HEK293 (cell line): ENCODE measurements around the gene SEMA3A.

Experiments
- CTCF ChIA-PET: fragments of 350-600 bp; formaldehyde crosslinking; extraction: SDS; loops from one replicate; lab custom pipeline; 2021; ENCODE audit warnings: antibody characterized with exemption; lab: Yijun Ruan, JAX
- POLR2A ChIA-PET: fragments of 300-600 bp; formaldehyde crosslinking; extraction: SDS; loops from one replicate; lab custom pipeline; 2020; ENCODE audit warnings: antibody characterized with exemption, inconsistent platforms; lab: Yijun Ruan, JAX
- H3K27ac ChIP-seq: fragments of 200-500 bp; sonication (Bioruptor generic); 2 replicates; pipeline ENCODE4 v1.5.1; 2014; ENCODE audit warnings: low read depth, low read length, control low read depth, inconsistent platforms; ENCODE audit errors: extremely low read depth
- H3K36me3 ChIP-seq, 2 experiments: fragments of 200-500 bp in 1 of 2; sonication (Bioruptor generic) in 1 of 2; 1 replicate in 1 of 2; 2 replicates in 1 of 2; pipeline ENCODE4 v1.5.1; 2014 to 2017; ENCODE audit warnings: inconsistent platforms in 2 of 2, low read length in 2 of 2; ENCODE audit not compliant: control insufficient read depth in 2 of 2, insufficient read depth in 1 of 2
- H3K4me1 ChIP-seq: fragments of 200-500 bp; sonication (Bioruptor generic); 2 replicates; pipeline ENCODE4 v1.5.1; 2014; ENCODE audit warnings: mild to moderate bottlenecking, low read length, inconsistent platforms; ENCODE audit not compliant: control insufficient read depth, insufficient read depth
- H3K4me3 ChIP-seq: 2 replicates; pipeline ENCODE4 v1.5.1; 2011; ENCODE audit warnings: low read depth, mild to moderate bottlenecking, control low read depth, low read length, moderate library complexity
- H3K9me3 ChIP-seq: fragments of 200-500 bp; sonication (Bioruptor generic); 2 replicates; pipeline ENCODE4 v1.5.1; 2014; ENCODE audit warnings: low read depth, low read length, inconsistent platforms; ENCODE audit not compliant: control insufficient read depth, insufficient read depth
- KLF7 ChIP-seq: fragments of 450-650 bp; formaldehyde crosslinking; IDR thresholded peaks from 2 replicates; pipeline ENCODE4 v1.5.1; 2016; ENCODE audit warnings: missing biosample characterization, missing genetic modification characterization, borderline replicate concordance
- KLF9 ChIP-seq: fragments of 450-650 bp; formaldehyde crosslinking; IDR thresholded peaks from 2 replicates; pipeline ENCODE4 v1.5.1; 2016; ENCODE audit warnings: missing biosample characterization, missing genetic modification characterization, low read depth
- PRDM1 ChIP-seq: fragments of 450-650 bp; formaldehyde crosslinking; IDR thresholded peaks from 2 replicates; pipeline ENCODE4; 2016; ENCODE audit warnings: missing biosample characterization, missing genetic modification characterization
- SETDB1 ChIP-seq: IDR thresholded peaks from one replicate; pipeline ENCODE4 v1.6.1; 2017; ENCODE audit warnings: mild to moderate bottlenecking, low read length, moderate library complexity, mixed read lengths; ENCODE audit not compliant: insufficient read length
- SP2 ChIP-seq: fragments of 450-650 bp; formaldehyde crosslinking; IDR thresholded peaks from 2 replicates; pipeline ENCODE4 v1.5.1; 2016; ENCODE audit warnings: missing biosample characterization, missing genetic modification characterization
- TRIM28 ChIP-seq: IDR thresholded peaks from 2 replicates; pipeline ENCODE4 v1.6.1; 2011; ENCODE audit warnings: low read length, control low read depth, borderline replicate concordance
- ZBTB11 ChIP-seq: fragments of 450-650 bp; formaldehyde crosslinking; conservative IDR thresholded peaks from 2 replicates; pipeline ENCODE4 v1.5.1; 2016; ENCODE audit warnings: low read depth, missing biosample characterization, missing genetic modification characterization
- ZBTB48 ChIP-seq: fragments of 450-650 bp; formaldehyde crosslinking; IDR thresholded peaks from 2 replicates; pipeline ENCODE4 v1.5.1; 2016; ENCODE audit warnings: missing biosample characterization, missing genetic modification characterization
- ZBTB49 ChIP-seq: fragments of 450-650 bp; formaldehyde crosslinking; IDR thresholded peaks from 2 replicates; pipeline ENCODE4 v1.5.1; 2016; ENCODE audit warnings: missing biosample characterization, missing genetic modification characterization, low read depth
- ZBTB7A ChIP-seq: fragments of 450-650 bp; formaldehyde crosslinking; IDR thresholded peaks from 2 replicates; pipeline ENCODE4 v1.5.1; 2016; ENCODE audit warnings: low read depth, missing biosample characterization, missing genetic modification characterization
- ZFP41 ChIP-seq: fragments of 450-650 bp; formaldehyde crosslinking; IDR thresholded peaks from 2 replicates; pipeline ENCODE4 v1.5.1; 2016; ENCODE audit warnings: missing biosample characterization, missing genetic modification characterization, borderline replicate concordance
- ZNF132 ChIP-seq: fragments of 450-650 bp; formaldehyde crosslinking; IDR thresholded peaks from 2 replicates; pipeline ENCODE4 v1.5.1; 2017; ENCODE audit warnings: missing biosample characterization, missing genetic modification characterization, borderline replicate concordance
- ZNF138 ChIP-seq: fragments of 450-650 bp; formaldehyde crosslinking; IDR thresholded peaks from 2 replicates; pipeline ENCODE4 v1.5.1; 2016; ENCODE audit warnings: missing biosample characterization, missing genetic modification characterization, borderline replicate concordance
- ZNF214 ChIP-seq: fragments of 450-650 bp; formaldehyde crosslinking; IDR thresholded peaks from 2 replicates; pipeline ENCODE4 v1.5.1; 2017; ENCODE audit warnings: missing biosample characterization, mild to moderate bottlenecking, missing genetic modification characterization, borderline replicate concordance
- ZNF302 ChIP-seq: fragments of 450-650 bp; formaldehyde crosslinking; IDR thresholded peaks from 2 replicates; pipeline ENCODE4 v1.5.1; 2016; ENCODE audit warnings: missing biosample characterization, missing genetic modification characterization, low read depth
- ZNF335 ChIP-seq: fragments of 450-650 bp; formaldehyde crosslinking; conservative IDR thresholded peaks from 2 replicates; pipeline ENCODE4 v1.5.1; 2016; ENCODE audit warnings: missing biosample characterization, missing genetic modification characterization
- ZNF394 ChIP-seq: fragments of 450-650 bp; formaldehyde crosslinking; IDR thresholded peaks from 2 replicates; pipeline ENCODE4 v1.5.1; 2016; ENCODE audit warnings: missing biosample characterization, missing genetic modification characterization, mild to moderate bottlenecking, moderate library complexity, borderline replicate concordance
- ZNF510 ChIP-seq: fragments of 450-650 bp; formaldehyde crosslinking; IDR thresholded peaks from 2 replicates; pipeline ENCODE4 v1.5.1; 2018; ENCODE audit warnings: mild to moderate bottlenecking, missing genetic modification characterization, missing biosample characterization; ENCODE audit not compliant: insufficient replicate concordance
- ZNF555 ChIP-seq: fragments of 450-650 bp; formaldehyde crosslinking; conservative IDR thresholded peaks from 2 replicates; pipeline ENCODE4 v1.5.1; 2017; ENCODE audit warnings: missing biosample characterization, mild to moderate bottlenecking, missing genetic modification characterization, inconsistent platforms
- ZNF560 ChIP-seq: fragments of 450-650 bp; formaldehyde crosslinking; IDR thresholded peaks from 2 replicates; pipeline ENCODE4 v1.5.1; 2017; ENCODE audit warnings: missing biosample characterization, missing genetic modification characterization, borderline replicate concordance
- ZNF777 ChIP-seq: fragments of 450-650 bp; formaldehyde crosslinking; IDR thresholded peaks from 2 replicates; pipeline ENCODE4 v1.5.1; 2017; ENCODE audit warnings: missing biosample characterization, missing genetic modification characterization, borderline replicate concordance

The SEMA3A gene

GRCh38 chr7:84228526-84228925 is 33.9 kb upstream of the SEMA3A start (continued):
- TF ChIP-seq ZNF335 (tag by site-specific recombination) (no peak), PRDM1 (no peak), SETDB1 (no peak)
- TF ChIP-seq, all 188 proteins: peak for 0

GRCh38 chr7:84226759-84227158 is 32.2 kb upstream of the SEMA3A start:
- no peaks in the 10 kb centered on the region for H3K4me1 ChIP-seq
- TF ChIP-seq ZNF394 (no peak), SP2 (tag by site-specific recombination) (no peak), ZNF138 (no peak), ZNF555 (tag by site-specific recombination) (no peak), TRIM28 (no peak)
- TF ChIP-seq, all 188 proteins: peak for 0
- no peak overlapping the region for H3K27ac ChIP-seq
- CTCF ChIA-PET = no interaction called here
- H3K4me3 ChIP-seq = no peak overlapping the region
- no peaks in the 10 kb centered on the region for H3K9me3 ChIP-seq
- POLR2A ChIA-PET = no interaction called here
- no peaks in the 10 kb centered on the region for H3K36me3 ChIP-seq

GRCh38 chr7:84224505-84224904 is 29.9 kb upstream of the SEMA3A start:
- H3K36me3 ChIP-seq = no peaks in the 10 kb centered on the region
- no peak overlapping the region for H3K4me3 ChIP-seq
- TF ChIP-seq ZNF138 (no peak), ZFP41 (tag by site-specific recombination) (no peak), ZBTB49 (no peak), ZBTB7A (tag by site-specific recombination) (no peak), ZNF132 (tag by site-specific recombination) (no peak), KLF9 (tag by site-specific recombination) (no peak), ZNF302 (tag by site-specific recombination) (no peak), ZNF394 (no peak), ZBTB48 (no peak), ZNF777 (tag by site-specific recombination) (no peak), KLF7 (tag by site-specific recombination) (no peak), ZBTB11 (tag by site-specific recombination) (no peak), ZNF214 (tag by site-specific recombination) (no peak), ZNF560 (no peak), ZNF510 (no peak)
- ChIA-PET CTCF (interaction anchor here (0.6 kb wide), 1 partner anchor 211 kb away, joined by 3 read pairs; no protein-coding TSS in a partner anchor), POLR2A (no interaction called here)
- no peak overlapping the region for H3K27ac ChIP-seq
- no peaks in the 10 kb centered on the region for H3K4me1 ChIP-seq
- H3K9me3 ChIP-seq = no peaks in the 10 kb centered on the region
